HL-60 (cell line): Measurements from ENCODE around the gene EPM2A.

Source experiments
- GABPA ChIP-seq: IDR thresholded peaks from 2 replicates; pipeline ENCODE4 v1.6.1; 2012; ENCODE audit warnings: low read depth
- POLR2AphosphoS5 ChIP-seq: IDR thresholded peaks from 2 replicates; pipeline ENCODE4 v1.6.1; 2012; ENCODE audit warnings: low read depth
- SPI1 ChIP-seq: IDR thresholded peaks from 2 replicates; pipeline ENCODE4 v1.6.1; 2012; ENCODE audit warnings: low read depth, mild to moderate bottlenecking, borderline replicate concordance
- TF ChIP-seq, protein P1 (sequence below): IDR thresholded peaks from one replicate; pipeline ENCODE4 v1.5.1; 2011; ENCODE audit warnings: low read length, control low read depth, inconsistent platforms; ENCODE audit not compliant: insufficient read depth
- TF ChIP-seq, protein P2 (sequence below): IDR thresholded peaks from 2 replicates; pipeline ENCODE4 v1.6.1; 2012; ENCODE audit warnings: low read depth; ENCODE audit not compliant: insufficient replicate concordance

DNA sequence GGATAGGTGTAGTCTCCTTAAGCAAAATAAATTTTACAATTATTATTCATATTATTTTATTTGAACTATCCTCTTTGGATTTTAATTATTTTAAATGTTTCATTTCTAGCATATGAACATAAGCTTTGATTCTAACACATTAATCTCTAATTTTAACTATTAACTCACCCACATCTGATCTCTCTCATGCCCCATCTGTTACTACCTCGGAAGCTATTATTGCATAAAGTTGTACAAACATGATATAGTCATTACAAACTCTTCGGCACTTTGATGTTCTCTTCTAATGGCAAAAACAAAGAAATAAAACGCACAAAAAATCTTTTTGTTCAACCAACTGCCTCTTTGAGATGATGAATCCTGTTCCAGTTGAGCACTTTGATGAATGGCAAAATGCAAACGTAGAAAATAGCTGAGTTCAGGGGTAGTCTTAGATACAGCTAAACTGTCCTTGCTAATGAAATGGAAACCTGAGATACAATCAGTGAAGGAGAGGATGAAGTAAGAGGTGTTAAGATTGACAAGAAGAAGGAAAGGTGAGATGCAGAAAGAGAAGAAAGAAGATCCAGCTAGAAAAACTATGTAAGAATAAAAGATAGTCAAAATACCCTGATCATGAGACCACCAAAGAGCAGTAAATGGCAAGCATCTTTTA is 41.1 kb downstream of the EPM2A start:
- TF ChIP-seq POLR2AphosphoS5 (no peak), GABPA (no peak), SPI1 (no peak)
- TF ChIP-seq, protein P1, sequence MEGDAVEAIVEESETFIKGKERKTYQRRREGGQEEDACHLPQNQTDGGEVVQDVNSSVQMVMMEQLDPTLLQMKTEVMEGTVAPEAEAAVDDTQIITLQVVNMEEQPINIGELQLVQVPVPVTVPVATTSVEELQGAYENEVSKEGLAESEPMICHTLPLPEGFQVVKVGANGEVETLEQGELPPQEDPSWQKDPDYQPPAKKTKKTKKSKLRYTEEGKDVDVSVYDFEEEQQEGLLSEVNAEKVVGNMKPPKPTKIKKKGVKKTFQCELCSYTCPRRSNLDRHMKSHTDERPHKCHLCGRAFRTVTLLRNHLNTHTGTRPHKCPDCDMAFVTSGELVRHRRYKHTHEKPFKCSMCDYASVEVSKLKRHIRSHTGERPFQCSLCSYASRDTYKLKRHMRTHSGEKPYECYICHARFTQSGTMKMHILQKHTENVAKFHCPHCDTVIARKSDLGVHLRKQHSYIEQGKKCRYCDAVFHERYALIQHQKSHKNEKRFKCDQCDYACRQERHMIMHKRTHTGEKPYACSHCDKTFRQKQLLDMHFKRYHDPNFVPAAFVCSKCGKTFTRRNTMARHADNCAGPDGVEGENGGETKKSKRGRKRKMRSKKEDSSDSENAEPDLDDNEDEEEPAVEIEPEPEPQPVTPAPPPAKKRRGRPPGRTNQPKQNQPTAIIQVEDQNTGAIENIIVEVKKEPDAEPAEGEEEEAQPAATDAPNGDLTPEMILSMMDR: no peak
- TF ChIP-seq, protein P2, sequence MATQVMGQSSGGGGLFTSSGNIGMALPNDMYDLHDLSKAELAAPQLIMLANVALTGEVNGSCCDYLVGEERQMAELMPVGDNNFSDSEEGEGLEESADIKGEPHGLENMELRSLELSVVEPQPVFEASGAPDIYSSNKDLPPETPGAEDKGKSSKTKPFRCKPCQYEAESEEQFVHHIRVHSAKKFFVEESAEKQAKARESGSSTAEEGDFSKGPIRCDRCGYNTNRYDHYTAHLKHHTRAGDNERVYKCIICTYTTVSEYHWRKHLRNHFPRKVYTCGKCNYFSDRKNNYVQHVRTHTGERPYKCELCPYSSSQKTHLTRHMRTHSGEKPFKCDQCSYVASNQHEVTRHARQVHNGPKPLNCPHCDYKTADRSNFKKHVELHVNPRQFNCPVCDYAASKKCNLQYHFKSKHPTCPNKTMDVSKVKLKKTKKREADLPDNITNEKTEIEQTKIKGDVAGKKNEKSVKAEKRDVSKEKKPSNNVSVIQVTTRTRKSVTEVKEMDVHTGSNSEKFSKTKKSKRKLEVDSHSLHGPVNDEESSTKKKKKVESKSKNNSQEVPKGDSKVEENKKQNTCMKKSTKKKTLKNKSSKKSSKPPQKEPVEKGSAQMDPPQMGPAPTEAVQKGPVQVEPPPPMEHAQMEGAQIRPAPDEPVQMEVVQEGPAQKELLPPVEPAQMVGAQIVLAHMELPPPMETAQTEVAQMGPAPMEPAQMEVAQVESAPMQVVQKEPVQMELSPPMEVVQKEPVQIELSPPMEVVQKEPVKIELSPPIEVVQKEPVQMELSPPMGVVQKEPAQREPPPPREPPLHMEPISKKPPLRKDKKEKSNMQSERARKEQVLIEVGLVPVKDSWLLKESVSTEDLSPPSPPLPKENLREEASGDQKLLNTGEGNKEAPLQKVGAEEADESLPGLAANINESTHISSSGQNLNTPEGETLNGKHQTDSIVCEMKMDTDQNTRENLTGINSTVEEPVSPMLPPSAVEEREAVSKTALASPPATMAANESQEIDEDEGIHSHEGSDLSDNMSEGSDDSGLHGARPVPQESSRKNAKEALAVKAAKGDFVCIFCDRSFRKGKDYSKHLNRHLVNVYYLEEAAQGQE: no peak
